Fibroblast of mammary gland (primary cell): ENCODE measurements around the gene SLC27A5.
A peak's percentile ranks its signal among the peaks of the same experiment; 100 is the strongest.

Source experiments
- DNase-seq: peaks from one replicate; pipeline ENCODE4 v3.0.0-alpha.2; 2010; ENCODE audit warnings: low read depth
- H3K4me3 ChIP-seq: 2 replicates; pipeline ENCODE4 v1.5.1; 2011; ENCODE audit warnings: low read depth, mild to moderate bottlenecking, low read length, moderate library complexity; ENCODE audit not compliant: control insufficient read depth
- TF ChIP-seq, protein P1 (sequence below): conservative IDR thresholded peaks from 2 replicates; pipeline ENCODE4 v1.5.1; 2011; ENCODE audit warnings: low read depth, low read length, inconsistent platforms; ENCODE audit not compliant: control insufficient read depth, insufficient read depth

Gene SLC27A5

DNA sequence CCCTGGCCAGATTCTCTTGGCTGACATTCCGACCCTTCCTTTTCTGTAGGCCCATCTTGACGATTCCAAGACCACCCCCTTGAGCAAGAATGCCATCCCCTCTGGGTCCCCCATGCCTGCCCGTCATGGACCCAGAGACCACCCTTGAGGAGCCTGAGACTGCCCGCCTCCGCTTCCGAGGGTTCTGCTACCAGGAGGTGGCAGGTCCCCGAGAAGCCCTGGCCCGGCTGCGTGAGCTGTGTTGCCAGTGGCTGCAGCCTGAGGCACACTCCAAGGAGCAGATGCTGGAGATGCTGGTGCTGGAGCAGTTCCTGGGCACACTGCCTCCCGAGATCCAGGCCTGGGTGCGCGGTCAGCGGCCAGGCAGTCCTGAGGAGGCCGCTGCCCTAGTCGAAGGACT, 34.7 kb downstream of the SLC27A5 start:
- no peak overlapping the region for H3K4me3 ChIP-seq
- no peak for DNase-seq
- TF ChIP-seq, protein P1, sequence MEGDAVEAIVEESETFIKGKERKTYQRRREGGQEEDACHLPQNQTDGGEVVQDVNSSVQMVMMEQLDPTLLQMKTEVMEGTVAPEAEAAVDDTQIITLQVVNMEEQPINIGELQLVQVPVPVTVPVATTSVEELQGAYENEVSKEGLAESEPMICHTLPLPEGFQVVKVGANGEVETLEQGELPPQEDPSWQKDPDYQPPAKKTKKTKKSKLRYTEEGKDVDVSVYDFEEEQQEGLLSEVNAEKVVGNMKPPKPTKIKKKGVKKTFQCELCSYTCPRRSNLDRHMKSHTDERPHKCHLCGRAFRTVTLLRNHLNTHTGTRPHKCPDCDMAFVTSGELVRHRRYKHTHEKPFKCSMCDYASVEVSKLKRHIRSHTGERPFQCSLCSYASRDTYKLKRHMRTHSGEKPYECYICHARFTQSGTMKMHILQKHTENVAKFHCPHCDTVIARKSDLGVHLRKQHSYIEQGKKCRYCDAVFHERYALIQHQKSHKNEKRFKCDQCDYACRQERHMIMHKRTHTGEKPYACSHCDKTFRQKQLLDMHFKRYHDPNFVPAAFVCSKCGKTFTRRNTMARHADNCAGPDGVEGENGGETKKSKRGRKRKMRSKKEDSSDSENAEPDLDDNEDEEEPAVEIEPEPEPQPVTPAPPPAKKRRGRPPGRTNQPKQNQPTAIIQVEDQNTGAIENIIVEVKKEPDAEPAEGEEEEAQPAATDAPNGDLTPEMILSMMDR = no peak

DNA sequence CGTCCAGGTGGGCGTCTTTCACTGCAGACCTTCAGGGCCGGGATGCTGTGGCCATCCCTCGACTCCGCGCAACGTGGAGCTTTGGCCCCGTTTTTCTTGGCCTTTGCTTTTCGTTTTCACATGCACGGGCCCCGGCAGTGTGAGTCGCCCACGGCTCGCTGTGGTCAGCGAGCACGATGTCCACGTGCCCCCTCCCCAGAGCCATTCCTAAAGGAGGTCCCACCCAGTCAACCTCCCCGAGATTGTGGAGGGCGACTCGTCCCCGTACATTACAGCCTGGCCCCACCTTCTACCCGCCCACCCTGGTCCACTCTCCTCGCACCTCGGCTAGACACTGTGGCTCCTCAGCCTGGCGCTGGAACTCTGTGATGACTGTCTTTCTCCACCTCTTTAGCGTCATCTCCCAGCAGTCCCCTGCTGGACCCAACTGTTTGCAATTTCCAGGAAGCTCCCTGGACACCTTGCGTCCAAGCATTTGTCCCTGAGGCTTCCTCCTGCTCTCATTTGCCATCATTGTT, 35.2 kb downstream of the SLC27A5 start:
- TF ChIP-seq, protein P1 = no peak
- peak; percentile 40 for DNase-seq
- peak overlapping the region; percentile 72 for H3K4me3 ChIP-seq

DNA sequence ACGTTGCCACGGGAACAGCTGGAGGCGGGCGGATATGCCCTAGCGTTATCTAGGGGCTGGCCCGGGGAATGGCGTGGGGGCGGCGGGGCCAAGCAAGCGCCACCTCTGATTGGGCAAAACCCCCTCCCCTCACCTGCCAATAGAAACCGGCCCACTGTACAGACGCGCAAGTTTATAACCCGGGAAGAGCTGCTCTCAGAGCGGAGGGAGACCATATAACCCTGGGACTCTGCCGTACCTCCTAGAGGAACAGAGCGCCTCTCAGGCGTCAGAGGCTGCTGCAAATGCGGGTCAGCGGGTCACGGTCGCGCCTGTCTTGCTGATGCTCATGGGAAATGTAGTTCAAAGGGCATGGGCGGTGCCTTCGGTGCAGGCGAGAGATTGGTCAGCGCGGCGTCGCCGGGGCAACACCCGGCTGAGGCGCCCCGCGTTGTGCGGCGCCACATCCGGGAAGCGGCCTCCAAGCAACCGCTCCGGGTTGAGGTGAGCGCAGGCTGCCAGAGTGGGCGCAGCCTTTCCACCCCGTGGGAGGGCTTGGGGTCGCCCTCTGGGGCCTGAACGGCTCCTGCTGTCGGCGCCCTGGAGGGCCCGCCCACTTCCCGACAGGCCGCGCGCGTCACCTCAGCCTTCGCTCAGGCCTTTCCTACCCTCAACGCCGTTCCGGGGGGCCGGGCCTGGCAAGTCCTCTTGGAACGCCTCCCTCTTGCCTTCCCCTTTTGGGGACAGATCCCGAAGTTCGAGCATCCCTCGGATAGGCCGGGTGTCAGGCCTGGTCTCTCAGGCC, 35.9 kb downstream of the SLC27A5 start, which contains the start of gene ZNF446:
ZNF446 (plus strand) TSS at position 639 of the 784 bp plus-strand sequence. CDS start 867 bp downstream, outside the sequence.
- DNase-seq = peak; percentile 97

DNA sequence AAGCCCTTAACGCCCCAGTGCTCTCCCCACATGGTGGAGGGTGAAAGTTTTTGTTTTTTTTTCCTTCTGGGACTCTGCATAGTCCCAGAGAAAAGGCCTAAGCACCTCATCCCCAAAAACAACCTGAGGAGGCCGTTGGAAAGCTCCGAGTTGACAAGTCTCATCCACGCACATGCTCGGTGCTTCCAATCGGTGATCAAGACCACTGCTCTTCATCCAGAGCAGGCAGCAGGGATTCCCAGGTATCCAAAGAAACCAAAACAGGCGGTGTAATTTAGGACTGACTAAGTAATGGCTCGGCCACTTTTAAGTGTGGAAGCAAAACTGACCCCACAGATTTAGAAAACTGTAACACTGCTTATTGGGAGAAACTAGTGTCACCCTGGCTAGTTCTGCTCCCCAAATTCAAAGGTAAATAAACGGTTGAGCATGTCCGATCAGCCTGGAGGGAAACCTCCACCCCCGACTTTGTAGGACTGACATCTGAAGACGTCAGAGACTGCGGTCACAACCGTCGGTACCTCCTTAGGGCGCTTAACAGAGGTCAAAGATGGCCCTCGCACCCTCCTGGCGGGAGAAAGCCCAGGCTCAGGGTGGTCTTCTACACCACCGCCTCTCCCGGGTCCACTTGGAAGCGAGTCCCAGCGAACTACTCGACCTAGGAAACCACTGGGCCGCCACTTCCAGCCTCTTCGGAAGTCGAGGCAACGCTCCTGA, 36.6 kb downstream of the SLC27A5 start:
- H3K4me3 ChIP-seq = peak overlapping the region; percentile 72
- peak; percentile 57 for DNase-seq
- TF ChIP-seq, protein P1 = no peak

More for the DNA sequence above, 35.9 kb downstream of the SLC27A5 start, which contains the start of gene ZNF446:
- peak within 1 kb of the TSS; percentile 72 for H3K4me3 ChIP-seq
- TF ChIP-seq, protein P1 = no peak

DNA sequence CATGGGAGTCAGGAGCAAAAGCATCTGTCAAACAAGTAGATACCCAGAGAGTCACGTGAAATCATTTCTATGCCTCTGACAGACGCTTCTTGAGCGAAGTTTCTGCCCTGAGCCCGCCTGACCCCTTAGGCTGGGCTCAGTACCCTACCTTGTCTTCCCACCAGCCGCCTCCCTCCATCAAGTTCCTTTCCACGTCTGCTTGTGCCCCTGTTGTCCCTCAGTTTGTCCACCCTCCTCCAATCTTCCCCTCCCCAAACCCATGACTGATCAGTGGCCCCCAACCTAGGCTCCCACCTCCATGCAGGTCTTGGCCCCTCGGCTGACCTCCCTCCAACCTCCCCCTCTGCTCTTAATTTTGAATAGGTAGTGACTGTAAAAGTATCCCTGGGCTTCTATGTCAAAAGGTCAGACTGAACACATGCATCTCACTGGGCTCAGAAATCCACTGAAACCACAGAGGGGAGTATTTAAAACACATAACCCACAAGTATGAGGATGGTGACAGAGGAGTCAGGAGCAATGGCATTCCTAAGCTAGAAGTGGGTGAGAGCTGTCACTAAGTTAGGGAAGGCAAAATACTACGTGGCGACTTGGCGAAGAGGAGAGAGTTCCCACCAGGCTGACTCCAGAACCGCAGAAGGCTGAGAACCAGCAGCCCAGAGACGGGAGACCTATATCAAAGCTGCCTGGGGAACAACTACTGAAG, 37.3 kb downstream of the SLC27A5 start:
- peak; percentile 58 for DNase-seq
- no peak overlapping the region for H3K4me3 ChIP-seq

DNA sequence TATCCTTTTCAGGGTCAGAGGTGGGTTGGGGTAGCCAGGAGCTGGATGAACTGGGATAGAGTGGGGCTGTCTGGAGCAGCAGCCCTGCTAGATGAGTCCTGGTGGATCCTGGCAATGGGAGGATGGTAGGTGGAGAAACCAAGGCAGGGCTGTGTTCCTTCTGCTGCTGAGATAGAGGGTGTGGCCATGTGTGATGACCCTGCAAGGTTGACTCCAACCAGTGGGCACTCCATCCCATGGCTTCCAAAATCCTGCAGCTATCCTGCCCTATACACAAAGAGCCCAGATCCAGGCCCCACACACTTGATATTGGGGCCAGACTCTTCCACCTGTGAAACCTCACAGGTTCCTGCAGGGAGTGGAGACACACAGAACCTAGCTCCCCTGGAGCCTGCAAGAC, 38.0 kb downstream of the SLC27A5 start:
- H3K4me3 ChIP-seq = no peak overlapping the region
- no peak for DNase-seq
- TF ChIP-seq, protein P1 = no peak

More for the DNA sequence above, 37.3 kb downstream of the SLC27A5 start:
- TF ChIP-seq, protein P1 = no peak
